Right forelimb (tissue), 1 donor: ENCODE measurements around the gene TMEM132D.

Source experiments
- DNase-seq: peaks from one replicate; pipeline ENCODE4 v3.0.0-alpha.2; 2018

Gene TMEM132D

DNA sequence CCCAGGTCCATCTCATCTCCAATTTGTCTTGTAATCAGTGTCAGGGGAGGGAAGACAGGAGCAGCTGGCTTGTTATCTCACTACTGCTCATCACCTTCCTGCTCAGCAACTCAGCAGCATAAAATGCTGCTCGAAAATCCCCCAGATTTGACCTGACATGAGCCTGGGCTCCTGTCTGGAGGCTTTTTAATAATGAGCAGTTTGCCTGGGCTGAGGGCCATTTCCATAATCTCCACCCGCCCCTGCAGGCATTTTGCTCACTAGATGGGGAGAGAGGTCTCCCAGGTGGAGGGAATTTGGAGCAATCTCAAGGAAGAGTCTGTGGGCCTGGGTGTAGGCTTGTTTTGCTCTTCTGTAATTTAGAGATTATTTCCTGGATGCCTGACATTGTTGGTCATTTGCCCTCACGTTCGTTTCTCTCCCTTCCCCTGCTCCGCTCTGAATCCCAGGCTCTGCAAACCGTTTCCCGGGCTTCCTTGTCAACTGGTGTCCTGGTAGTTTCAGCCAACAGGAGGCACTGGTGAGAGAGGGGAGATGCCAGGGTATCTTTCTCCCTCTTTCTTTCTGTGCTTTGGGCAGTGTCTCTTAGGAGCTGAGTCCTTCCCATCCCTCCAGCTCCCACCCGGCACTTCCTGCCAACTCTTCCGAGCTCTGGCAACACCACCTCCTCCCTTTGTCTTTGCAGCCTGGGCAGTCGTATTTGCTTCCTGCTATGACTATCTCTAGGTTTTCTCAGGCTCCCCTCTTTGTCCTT lies 751.3 kb downstream of the TMEM132D start:
- no peak for DNase-seq

- DNase-seq = no peak
Measured at GRCh38 chr12:129150721-129151120, 753.1 kb downstream of the TMEM132D start.

- no peak for DNase-seq
Measured at GRCh38 chr12:129145381-129145780, 758.4 kb downstream of the TMEM132D start.

GRCh38 chr12:129138776-129139175 lies 765.0 kb downstream of the TMEM132D start:
- no peak for DNase-seq

DNA sequence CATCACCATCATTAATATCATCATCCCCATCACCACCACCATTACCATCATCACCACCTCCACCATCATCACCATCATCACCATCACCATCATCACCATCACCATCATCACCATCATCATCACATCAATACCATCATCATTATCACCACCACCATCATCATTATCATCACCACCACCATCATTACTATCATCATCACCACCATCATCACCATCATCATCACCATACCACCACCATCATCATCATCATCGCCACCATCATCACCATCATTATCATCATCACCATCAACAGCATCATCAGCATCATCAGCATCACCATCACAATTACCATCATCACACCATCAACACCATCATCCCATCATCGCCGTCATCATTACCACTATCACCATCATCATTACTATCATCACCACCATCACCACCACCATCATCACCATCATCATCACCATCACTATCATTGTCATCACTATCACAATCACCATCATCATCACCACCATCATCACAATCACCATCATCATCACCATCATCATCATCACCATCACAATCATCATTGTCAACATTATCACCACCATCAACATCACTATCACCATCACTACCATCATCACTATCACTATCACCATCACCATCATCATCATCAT lies 767.0 kb downstream of the TMEM132D start:
- no peak for DNase-seq

DNA sequence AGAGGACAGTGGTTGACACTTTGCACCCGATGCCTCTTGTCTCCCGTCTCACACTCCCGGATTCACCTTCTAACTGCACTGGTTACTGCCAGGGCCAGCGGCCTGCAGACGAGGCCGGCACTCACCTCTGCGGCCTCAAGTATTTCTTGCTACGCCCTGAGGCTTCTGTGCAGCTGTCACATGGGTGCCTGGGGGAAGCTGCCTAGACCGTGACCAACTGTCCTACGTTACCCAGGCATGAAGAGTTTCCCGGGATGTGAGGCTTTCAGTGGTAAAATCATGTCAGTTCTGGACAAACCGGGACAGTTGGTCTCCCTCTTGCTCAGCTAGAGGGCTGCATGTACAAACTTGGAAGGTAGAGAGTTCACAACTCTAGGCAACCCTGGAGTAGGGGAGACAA lies 776.1 kb downstream of the TMEM132D start:
- DNase-seq = no peak

DNA sequence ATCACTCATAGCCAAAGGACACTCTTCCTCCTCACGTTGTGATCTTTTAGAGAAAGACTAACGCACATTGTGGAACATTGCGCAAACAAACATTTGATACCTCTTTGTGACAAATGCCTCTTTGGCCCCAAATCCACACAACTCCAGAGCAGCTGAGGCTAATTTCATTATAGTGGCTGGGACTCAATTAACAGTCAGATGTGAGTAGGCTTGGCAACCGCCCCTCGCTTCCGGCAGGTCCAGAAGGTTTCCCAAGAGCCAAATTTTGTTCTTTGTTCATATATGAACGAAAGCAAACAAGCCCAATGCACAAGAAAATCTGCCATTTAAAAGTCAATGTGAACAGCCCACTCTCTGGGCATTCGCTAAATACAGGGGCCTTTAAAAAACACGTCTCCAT lies 776.6 kb downstream of the TMEM132D start:
- DNase-seq = no peak

GRCh38 chr12:129119537-129119936 lies 784.3 kb downstream of the TMEM132D start:
- DNase-seq = no peak

- DNase-seq = no peak
Measured at GRCh38 chr12:129115558-129115957, 788.3 kb downstream of the TMEM132D start.

DNA sequence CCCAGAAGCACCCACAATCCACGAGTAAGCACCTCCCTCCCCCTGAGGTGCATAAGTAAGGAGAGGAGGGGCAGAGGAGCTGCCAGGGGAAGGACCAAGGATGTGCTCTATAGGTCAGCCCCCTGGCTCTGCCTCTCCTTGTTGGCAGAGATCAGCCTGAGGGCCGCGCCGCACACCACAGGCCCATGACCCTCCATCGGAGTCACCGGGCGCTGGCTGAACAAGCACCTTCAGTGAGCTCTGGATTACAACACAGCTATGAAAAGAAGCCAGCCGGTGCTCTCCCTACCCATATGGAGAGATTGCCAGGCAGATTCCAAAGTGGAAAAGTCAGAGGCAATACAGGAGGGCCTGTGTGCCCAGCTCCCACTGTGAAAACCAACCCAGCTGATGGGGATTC lies 793.2 kb downstream of the TMEM132D start:
- no peak for DNase-seq

DNA sequence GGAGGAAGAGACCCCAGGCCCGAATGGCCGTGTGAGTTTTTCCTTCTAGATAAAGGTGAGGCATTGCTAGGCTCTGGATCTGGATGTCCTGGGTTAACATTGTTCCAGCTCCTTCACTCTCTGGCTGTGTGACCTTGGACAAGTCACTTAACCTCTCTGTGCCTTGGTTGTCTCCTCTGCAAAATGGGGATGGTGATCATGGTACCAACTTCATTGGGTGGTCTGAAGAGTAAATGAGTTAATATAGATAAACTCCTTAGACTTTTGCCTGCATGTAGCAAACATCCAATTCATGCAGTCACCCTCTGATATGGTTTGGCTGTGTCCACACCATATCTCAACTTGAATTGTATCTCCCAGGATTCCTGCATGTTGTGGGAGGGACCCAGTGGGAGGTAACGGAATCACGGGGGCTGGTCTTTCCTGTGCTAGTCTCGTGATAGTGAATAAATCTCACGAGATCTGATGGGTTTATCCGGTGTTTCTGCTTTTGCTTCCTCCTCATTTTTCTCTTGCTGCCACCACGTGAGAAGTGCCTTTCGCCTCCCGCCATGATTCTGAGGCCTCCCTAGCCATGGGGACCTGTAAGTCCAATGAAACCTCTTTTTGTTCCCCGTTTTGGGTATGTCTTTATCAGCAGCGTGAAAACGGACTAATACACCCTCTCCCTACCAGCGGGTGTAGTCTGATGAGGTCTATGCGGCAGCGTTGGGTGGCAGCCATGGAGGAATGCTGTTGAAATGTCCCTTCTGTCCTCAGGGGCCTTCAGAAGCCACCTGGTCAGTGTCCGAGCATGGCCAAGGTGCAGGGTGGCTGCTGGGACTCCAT lies 794.4 kb downstream of the TMEM132D start:
- DNase-seq = peak; percentile 16

DNA sequence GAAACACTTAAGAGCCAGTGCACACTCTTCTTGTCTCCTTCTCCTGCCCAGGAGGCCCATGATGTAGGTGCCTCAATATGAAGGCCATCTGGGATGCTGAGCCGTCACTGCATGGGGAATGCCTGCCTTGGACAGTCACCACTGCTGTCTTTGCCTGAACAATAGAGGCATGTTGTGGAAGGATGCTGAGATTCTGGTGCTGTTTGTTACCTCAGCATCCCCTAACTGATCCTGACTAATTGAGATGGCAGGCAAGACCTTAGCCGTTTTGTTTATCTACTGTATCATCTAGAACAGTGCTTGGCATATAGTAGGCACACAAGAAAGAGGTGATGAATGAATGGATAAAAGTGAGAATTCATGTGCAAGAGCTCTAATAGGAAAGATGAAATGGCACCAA lies 797.1 kb downstream of the TMEM132D start:
- DNase-seq = peak; percentile 3

DNA sequence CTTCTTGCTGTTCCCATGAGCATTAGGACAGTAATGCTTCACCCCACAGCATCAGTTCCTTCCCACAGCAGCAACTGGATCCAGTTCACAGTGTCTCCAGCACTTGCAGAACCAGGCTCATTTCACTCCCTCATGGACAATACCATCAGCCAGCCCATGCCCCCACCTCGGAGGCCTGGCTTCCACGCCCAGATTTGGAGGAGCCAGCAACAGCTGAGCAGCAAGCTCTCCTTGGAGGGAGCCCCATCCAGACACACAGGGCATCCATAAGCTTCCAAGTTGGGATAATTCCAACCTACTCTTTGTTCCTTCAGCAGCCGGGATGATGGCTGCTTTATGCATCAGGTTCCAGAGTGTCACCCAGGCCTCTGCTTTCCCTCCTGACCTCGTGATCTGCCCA lies 800.6 kb downstream of the TMEM132D start:
- no peak for DNase-seq

GRCh38 chr12:129102233-129102632 lies 801.6 kb downstream of the TMEM132D start:
- no peak for DNase-seq

- no peak for DNase-seq
Measured at GRCh38 chr12:129101816-129102215, 802.0 kb downstream of the TMEM132D start.

GRCh38 chr12:129101404-129101803 lies 802.4 kb downstream of the TMEM132D start:
- DNase-seq = no peak

DNA sequence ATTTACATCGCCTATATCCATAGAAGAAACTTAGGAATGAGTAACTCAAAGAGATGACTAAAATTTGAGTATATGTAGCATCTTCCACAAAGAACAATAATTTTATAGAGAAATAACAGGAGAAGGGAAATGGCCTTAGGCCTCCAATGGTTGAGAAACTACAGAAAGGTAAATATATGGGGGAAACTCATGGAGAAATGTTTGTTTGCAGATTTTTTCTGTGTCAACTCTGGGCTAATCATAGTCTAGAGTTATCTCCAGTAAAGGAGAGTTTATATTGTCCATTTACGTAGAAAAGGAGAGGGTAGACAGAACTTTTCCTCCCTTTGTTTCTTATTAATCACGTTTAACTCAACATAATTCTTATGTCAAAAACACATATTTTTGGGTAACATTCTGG lies 806.4 kb downstream of the TMEM132D start:
- no peak for DNase-seq

DNA sequence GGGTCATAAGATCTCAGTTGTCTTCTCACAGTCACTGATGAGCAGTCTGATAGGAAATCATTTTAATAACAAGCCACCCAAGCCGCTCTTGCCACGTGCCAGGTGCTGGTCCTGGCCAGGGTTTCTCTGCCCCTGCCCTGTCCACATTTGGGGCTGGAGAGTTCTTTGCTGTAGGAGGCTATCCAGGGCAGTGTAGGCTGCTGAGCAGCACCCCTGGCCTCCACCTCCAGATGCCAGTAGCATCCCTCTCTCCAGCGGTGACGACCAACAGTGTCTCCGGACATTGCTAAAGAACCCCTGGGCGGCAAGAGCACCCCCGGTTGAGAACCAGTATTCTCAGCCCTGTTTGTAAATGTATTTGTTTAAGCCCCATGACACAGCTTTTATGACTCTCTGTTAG lies 806.9 kb downstream of the TMEM132D start:
- no peak for DNase-seq

- no peak for DNase-seq
Measured at GRCh38 chr12:129096184-129096583, 807.6 kb downstream of the TMEM132D start.

DNA sequence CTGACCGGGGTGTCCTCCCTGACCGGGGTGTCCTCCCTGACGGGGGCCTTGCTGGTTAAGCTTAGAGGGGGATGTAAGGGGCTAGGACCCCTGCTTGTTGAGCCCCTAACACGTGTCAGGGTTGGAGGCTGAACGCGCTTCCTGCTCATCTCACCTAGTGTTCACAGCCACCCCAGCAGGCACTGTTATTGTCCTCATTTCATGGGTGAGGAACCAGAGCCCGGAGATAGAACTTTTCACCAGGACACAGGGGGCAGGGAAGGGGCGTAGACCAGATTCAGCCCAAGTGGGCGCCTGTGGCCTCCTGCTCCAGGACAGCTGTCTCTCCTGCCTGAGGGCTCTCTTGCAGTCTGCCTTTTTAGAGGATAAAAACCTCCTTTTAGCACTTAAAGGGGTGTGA lies 814.2 kb downstream of the TMEM132D start:
- DNase-seq = no peak

GRCh38 chr12:129084875-129085826 lies 818.7 kb downstream of the TMEM132D start:
- DNase-seq = no peak

GRCh38 chr12:129083121-129083840 lies 820.5 kb downstream of the TMEM132D start:
- DNase-seq = no peak
